SJSA1 (cell line): Measurements from ENCODE around the gene HMG20B. TPM values are rescaled to one million over a fixed set of nuclear protein-coding genes. Genes with fewer than 3 reads are reported as not detected.

Source experiments
- DNase-seq, 2 experiments: peaks; one replicate each; pipeline ENCODE4 v3.0.0-alpha.2; 2015 to 2020; ENCODE audit warnings: low spot score in 2 of 2, low read depth in 1 of 2
- H3K27ac ChIP-seq: fragments of 250-450 bp; sonication (Bioruptor Pico); 2 replicates; pipeline ENCODE4 v1.5.1; 2020; ENCODE audit warnings: mild to moderate bottlenecking, moderate library complexity
- H3K27me3 ChIP-seq: fragments of 250-450 bp; sonication (Bioruptor Pico); replicated peaks from 2 replicates; pipeline ENCODE4 v1.5.1; 2020; ENCODE audit warnings: mild to moderate bottlenecking, moderate library complexity
- H3K36me3 ChIP-seq: fragments of 250-450 bp; sonication (Bioruptor Pico); 2 replicates; pipeline ENCODE4 v1.5.1; 2020; ENCODE audit warnings: mild to moderate bottlenecking
- H3K4me1 ChIP-seq: fragments of 250-450 bp; sonication (Bioruptor Pico); replicated peaks from 2 replicates; pipeline ENCODE4 v1.6.1; 2021; ENCODE audit warnings: mild to moderate bottlenecking
- H3K4me3 ChIP-seq: fragments of 250-450 bp; sonication (Bioruptor Pico); 2 replicates; pipeline ENCODE4 v1.5.1; 2020; ENCODE audit warnings: mild to moderate bottlenecking
- H3K9me3 ChIP-seq: fragments of 250-450 bp; sonication (Bioruptor Pico); replicated peaks from 2 replicates; pipeline ENCODE4 v1.5.1; 2020; ENCODE audit warnings: mild to moderate bottlenecking
- total RNA-seq: library from RNA; depleted of rRNA; stranded (reverse); fragments of >200 nt; shearing (Covaris generic); gene quantifications from 2 replicates; pipeline ENCODE4 v1.2.3, GENCODE V29; 2014

The HMG20B gene
- total RNA-seq, 1 experiment from 2014 or later: 229 TPM

- Histone ChIP-seq H3K4me3 (no peak overlapping the region), H3K36me3 (peaks cover 72% of the 10 kb centered on the region), H3K4me1 (peaks cover 13% of the 10 kb centered on the region), H3K27me3 (no peaks in the 10 kb centered on the region), H3K27ac (no peak overlapping the region), H3K9me3 (no peaks in the 10 kb centered on the region)
- DNase-seq: peak in 1 of 2 experiments; percentile 46
These were observed 29.3 kb upstream of the HMG20B start for GRCh38 chr19:3543150-3544057.

GRCh38 chr19:3544058-3544376 lies 28.7 kb upstream of the HMG20B start:
- peaks cover 7% of the 10 kb centered on the region for H3K4me1 ChIP-seq
- H3K27ac ChIP-seq: no peak overlapping the region
- H3K36me3 ChIP-seq: peaks cover 73% of the 10 kb centered on the region
- no peaks in the 10 kb centered on the region for H3K9me3 ChIP-seq
- H3K27me3 ChIP-seq: no peaks in the 10 kb centered on the region
- no peak for DNase-seq
- H3K4me3 ChIP-seq: no peak overlapping the region

- peak; percentile 69 to 79 for DNase-seq
- Histone ChIP-seq H3K27me3 (no peaks in the 10 kb centered on the region), H3K4me3 (no peak overlapping the region)
These were observed 27.7 kb upstream of the HMG20B start for GRCh38 chr19:3544742-3545668.

GRCh38 chr19:3545669-3546034 lies 27.1 kb upstream of the HMG20B start:
- DNase-seq: no peak
- Histone ChIP-seq H3K4me3 (no peak overlapping the region), H3K27me3 (no peaks in the 10 kb centered on the region), H3K36me3 (peaks cover 79% of the 10 kb centered on the region), H3K27ac (no peak overlapping the region), H3K9me3 (no peaks in the 10 kb centered on the region), H3K4me1 (peaks cover 3% of the 10 kb centered on the region; the same call in 1 of the 2 replicates)

More at GRCh38 chr19:3544742-3545668, 27.7 kb upstream of the HMG20B start:
- Histone ChIP-seq H3K27ac (no peak overlapping the region), H3K36me3 (peaks cover 74% of the 10 kb centered on the region), H3K4me1 (peaks cover 3% of the 10 kb centered on the region; the same call in 1 of the 2 replicates), H3K9me3 (no peaks in the 10 kb centered on the region)

- H3K9me3 ChIP-seq: no peaks in the 10 kb centered on the region
- H3K36me3 ChIP-seq: peaks cover 83% of the 10 kb centered on the region
- peaks cover 3% of the 10 kb centered on the region; the same call in 1 of the 2 replicates for H3K4me1 ChIP-seq
- no peak overlapping the region for H3K27ac ChIP-seq
- no peaks in the 10 kb centered on the region for H3K27me3 ChIP-seq
- no peak for DNase-seq
- H3K4me3 ChIP-seq: no peak overlapping the region
These were observed 26.6 kb upstream of the HMG20B start for GRCh38 chr19:3546119-3546518.

GRCh38 chr19:3547301-3547731 lies 25.4 kb upstream of the HMG20B start:
- no peaks in the 10 kb centered on the region for H3K9me3 ChIP-seq
- H3K27me3 ChIP-seq: no peaks in the 10 kb centered on the region
- H3K27ac ChIP-seq: no peak overlapping the region
- H3K4me3 ChIP-seq: no peak overlapping the region
- H3K36me3 ChIP-seq: peaks cover 89% of the 10 kb centered on the region
- no peak for DNase-seq
- peaks cover 3% of the 10 kb centered on the region; the same call in 1 of the 2 replicates for H3K4me1 ChIP-seq

- DNase-seq: no peak
- H3K36me3 ChIP-seq: peaks cover 88% of the 10 kb centered on the region
- H3K9me3 ChIP-seq: no peaks in the 10 kb centered on the region
- H3K4me3 ChIP-seq: no peak overlapping the region
- peaks cover 7% of the 10 kb centered on the region for H3K4me1 ChIP-seq
- no peak overlapping the region for H3K27ac ChIP-seq
- H3K27me3 ChIP-seq: no peaks in the 10 kb centered on the region
These were observed 24.9 kb upstream of the HMG20B start for GRCh38 chr19:3547767-3548282.

- Histone ChIP-seq H3K4me1 (peaks cover 12% of the 10 kb centered on the region), H3K9me3 (no peaks in the 10 kb centered on the region), H3K36me3 (peaks cover 87% of the 10 kb centered on the region), H3K4me3 (no peak overlapping the region), H3K27ac (no peak overlapping the region), H3K27me3 (no peaks in the 10 kb centered on the region)
- no peak for DNase-seq
These were observed 24.1 kb upstream of the HMG20B start for GRCh38 chr19:3548606-3549005.

- no peak overlapping the region for H3K4me3 ChIP-seq
- H3K9me3 ChIP-seq: no peaks in the 10 kb centered on the region
- H3K36me3 ChIP-seq: peaks cover 80% of the 10 kb centered on the region
- peaks cover 16% of the 10 kb centered on the region for H3K4me1 ChIP-seq
- DNase-seq: no peak
- H3K27me3 ChIP-seq: no peaks in the 10 kb centered on the region
- no peak overlapping the region for H3K27ac ChIP-seq
These were observed 22.9 kb upstream of the HMG20B start for GRCh38 chr19:3549816-3550215.

GRCh38 chr19:3550947-3551791 lies 21.6 kb upstream of the HMG20B start:
- Histone ChIP-seq H3K27me3 (no peaks in the 10 kb centered on the region), H3K4me3 (no peak overlapping the region), H3K4me1 (peaks cover 30% of the 10 kb centered on the region), H3K27ac (no peak overlapping the region), H3K36me3 (peaks cover 76% of the 10 kb centered on the region), H3K9me3 (no peaks in the 10 kb centered on the region)
- peak in 1 of 2 experiments; percentile 43 for DNase-seq

GRCh38 chr19:3551792-3552095 lies 21.0 kb upstream of the HMG20B start:
- no peak for DNase-seq
- Histone ChIP-seq H3K4me3 (no peak overlapping the region), H3K9me3 (no peaks in the 10 kb centered on the region), H3K27ac (no peak overlapping the region), H3K27me3 (no peaks in the 10 kb centered on the region), H3K36me3 (peaks cover 76% of the 10 kb centered on the region), H3K4me1 (peaks cover 35% of the 10 kb centered on the region)

GRCh38 chr19:3554254-3555083 lies 18.3 kb upstream of the HMG20B start:
- H3K27ac ChIP-seq: no peak overlapping the region

More at GRCh38 chr19:3554254-3555083, 18.3 kb upstream of the HMG20B start:
- H3K4me3 ChIP-seq: no peak overlapping the region
- H3K27me3 ChIP-seq: no peaks in the 10 kb centered on the region
- H3K9me3 ChIP-seq: peaks cover 4% of the 10 kb centered on the region
- H3K36me3 ChIP-seq: peaks cover 57% of the 10 kb centered on the region
- H3K4me1 ChIP-seq: peaks cover 47% of the 10 kb centered on the region
- DNase-seq: no peak
